Astrocyte (in vitro differentiated cells and primary cell): Measurements from ENCODE around the gene C9orf50.

Experiments used
- CTCF ChIP-seq: IDR thresholded peaks from 2 replicates; pipeline ENCODE4 v1.5.1; 2011; ENCODE audit warnings: low read depth, mild to moderate bottlenecking, inconsistent platforms, low read length, moderate library complexity; ENCODE audit not compliant: insufficient read depth
- EZH2 ChIP-seq: IDR thresholded peaks from 2 replicates; pipeline ENCODE4 v1.6.1; 2012; ENCODE audit warnings: mild to moderate bottlenecking, low read length, inconsistent platforms; ENCODE audit not compliant: insufficient read depth

- TF ChIP-seq CTCF (no peak), EZH2 (no peak)
These were observed 45.1 kb downstream of the C9orf50 start for GRCh38 chr9:129575818-129576217.
